Mucosa of stomach (tissue), 1 donor: ENCODE results near the gene POTEM.
"Not testable (repeated sequence)": the region's sequence is repeated elsewhere in the genome, so short reads cannot be mapped to it uniquely, and the experiment has no call there.

Experiments used
- H3K27me3 ChIP-seq: one replicate; pipeline ENCODE4 v1.7.0; 2013; ENCODE audit warnings: mild to moderate bottlenecking, low read length; ENCODE audit not compliant: control insufficient read depth, insufficient read depth
- H3K36me3 ChIP-seq: one replicate; pipeline ENCODE4 v1.7.0; 2013; ENCODE audit warnings: low read length; ENCODE audit not compliant: control insufficient read depth, insufficient read depth
- H3K4me1 ChIP-seq: one replicate; pipeline ENCODE4 v1.7.0; 2013; ENCODE audit warnings: mild to moderate bottlenecking, low read length; ENCODE audit not compliant: control insufficient read depth, insufficient read depth
- H3K4me3 ChIP-seq: one replicate; pipeline ENCODE4 v1.7.0; 2013; ENCODE audit warnings: low read length
- H3K9ac ChIP-seq: one replicate; pipeline ENCODE4 v1.7.0; 2013; ENCODE audit warnings: mild to moderate bottlenecking, low read length, moderate library complexity
- H3K9me3 ChIP-seq: one replicate; pipeline ENCODE4 v1.7.0; 2013; ENCODE audit warnings: mild to moderate bottlenecking, low read length, moderate library complexity; ENCODE audit not compliant: control insufficient read depth
- donor health status: Pancreatic carcinoma.

Gene POTEM

GRCh38 chr14:18967134-18967533, at the start of gene POTEM:
POTEM (plus strand) TSS chr14:18967434; CDS start chr14:18967486, 52 bp downstream.
- not testable (repeated sequence) for H3K9me3 ChIP-seq, H3K27me3 ChIP-seq, H3K4me1 ChIP-seq, H3K4me3 ChIP-seq, H3K36me3 ChIP-seq, H3K9ac ChIP-seq

- not testable (repeated sequence) for H3K4me3 ChIP-seq, H3K9me3 ChIP-seq, H3K27me3 ChIP-seq, H3K4me1 ChIP-seq, H3K36me3 ChIP-seq, H3K9ac ChIP-seq
These were observed 48.9 kb upstream of the POTEM start for GRCh38 chr14:18918345-18918744.

GRCh38 chr14:18920052-18920451, 47.2 kb upstream of the POTEM start:
- H3K9ac ChIP-seq, H3K9me3 ChIP-seq, H3K27me3 ChIP-seq: not testable (repeated sequence)

GRCh38 chr14:18921055-18921701, 46.1 kb upstream of the POTEM start:
- not testable (repeated sequence) for H3K9ac ChIP-seq, H3K27me3 ChIP-seq, H3K4me3 ChIP-seq, H3K36me3 ChIP-seq, H3K4me1 ChIP-seq, H3K9me3 ChIP-seq

More at GRCh38 chr14:18920052-18920451, 47.2 kb upstream of the POTEM start:
- not testable (repeated sequence) for H3K4me3 ChIP-seq, H3K36me3 ChIP-seq, H3K4me1 ChIP-seq

- not testable (repeated sequence) for H3K27me3 ChIP-seq, H3K4me3 ChIP-seq, H3K4me1 ChIP-seq, H3K36me3 ChIP-seq, H3K9me3 ChIP-seq, H3K9ac ChIP-seq
These were observed 30.4 kb upstream of the POTEM start for GRCh38 chr14:18936848-18937247.

- not testable (repeated sequence) for H3K36me3 ChIP-seq, H3K4me1 ChIP-seq, H3K9ac ChIP-seq, H3K4me3 ChIP-seq, H3K27me3 ChIP-seq, H3K9me3 ChIP-seq
These were observed 28.5 kb upstream of the POTEM start for GRCh38 chr14:18938733-18939132.

- not testable (repeated sequence) for H3K4me3 ChIP-seq, H3K9me3 ChIP-seq, H3K4me1 ChIP-seq, H3K9ac ChIP-seq, H3K27me3 ChIP-seq, H3K36me3 ChIP-seq
These were observed 17.3 kb upstream of the POTEM start for GRCh38 chr14:18949939-18950338.

GRCh38 chr14:18953085-18953484, 14.1 kb upstream of the POTEM start:
- not testable (repeated sequence) for H3K27me3 ChIP-seq, H3K9ac ChIP-seq, H3K4me1 ChIP-seq, H3K36me3 ChIP-seq, H3K9me3 ChIP-seq, H3K4me3 ChIP-seq

- H3K36me3 ChIP-seq, H3K9me3 ChIP-seq, H3K27me3 ChIP-seq, H3K4me1 ChIP-seq, H3K4me3 ChIP-seq, H3K9ac ChIP-seq: not testable (repeated sequence)
These were observed 11.4 kb upstream of the POTEM start for GRCh38 chr14:18955816-18956215.

- not testable (repeated sequence) for H3K36me3 ChIP-seq, H3K27me3 ChIP-seq, H3K9me3 ChIP-seq, H3K4me1 ChIP-seq, H3K9ac ChIP-seq, H3K4me3 ChIP-seq
These were observed 5.7 kb upstream of the POTEM start for GRCh38 chr14:18961576-18961975.

GRCh38 chr14:18962143-18962542, 5.1 kb upstream of the POTEM start:
- not testable (repeated sequence) for H3K36me3 ChIP-seq, H3K9ac ChIP-seq, H3K4me1 ChIP-seq, H3K4me3 ChIP-seq, H3K27me3 ChIP-seq, H3K9me3 ChIP-seq

- H3K9me3 ChIP-seq, H3K9ac ChIP-seq, H3K36me3 ChIP-seq, H3K4me3 ChIP-seq, H3K4me1 ChIP-seq, H3K27me3 ChIP-seq: not testable (repeated sequence)
These were observed 4.0 kb upstream of the POTEM start for GRCh38 chr14:18963276-18963675.

GRCh38 chr14:18964878-18965277, 2.4 kb upstream of the POTEM start:
- not testable (repeated sequence) for H3K4me3 ChIP-seq, H3K9ac ChIP-seq, H3K9me3 ChIP-seq, H3K36me3 ChIP-seq, H3K4me1 ChIP-seq, H3K27me3 ChIP-seq
